SK-N-SH (cell line): ENCODE measurements around the gene CAMK2D.

Experiments used
- EP300 ChIP-seq, 2 experiments: IDR thresholded peaks; 2 replicates each; pipeline versions ENCODE4 v1.4.0 to v1.6.1; 2012; ENCODE audit warnings: borderline replicate concordance in 1 of 2, low read depth in 1 of 2, low read length in 1 of 2
- TF ChIP-seq, protein P1 (sequence below): IDR thresholded peaks from 2 replicates; pipeline ENCODE4 v1.6.1; 2012; ENCODE audit warnings: mild to moderate bottlenecking, low read depth, low read length, moderate library complexity

DNA sequence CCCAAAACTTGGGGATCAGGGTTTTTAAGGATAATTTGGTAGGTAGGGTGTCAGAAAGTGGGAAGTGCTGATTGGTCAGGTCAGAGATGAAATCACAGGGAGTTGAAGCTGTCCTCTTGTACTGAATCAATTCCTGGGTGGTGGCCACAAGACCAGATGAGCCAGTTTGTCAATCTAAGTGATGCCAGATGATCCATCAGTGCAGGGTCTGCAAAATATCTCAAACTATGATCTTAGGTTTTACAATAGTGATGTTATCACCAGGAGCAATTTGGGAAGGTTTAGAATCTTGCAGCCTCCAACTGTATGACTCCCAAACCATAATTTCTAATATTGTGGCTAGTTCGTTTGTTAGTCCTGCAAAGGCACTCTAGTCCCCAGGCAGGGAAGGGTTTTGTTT, 43.3 kb downstream of the CAMK2D start:
- no peak for TF ChIP-seq EP300 (IDR thresholded peaks at IDR 0.05; ENCODE audit: borderline replicate concordance in 1 of 2, low read depth in 1 of 2, low read length in 1 of 2)
- TF ChIP-seq, protein P1, sequence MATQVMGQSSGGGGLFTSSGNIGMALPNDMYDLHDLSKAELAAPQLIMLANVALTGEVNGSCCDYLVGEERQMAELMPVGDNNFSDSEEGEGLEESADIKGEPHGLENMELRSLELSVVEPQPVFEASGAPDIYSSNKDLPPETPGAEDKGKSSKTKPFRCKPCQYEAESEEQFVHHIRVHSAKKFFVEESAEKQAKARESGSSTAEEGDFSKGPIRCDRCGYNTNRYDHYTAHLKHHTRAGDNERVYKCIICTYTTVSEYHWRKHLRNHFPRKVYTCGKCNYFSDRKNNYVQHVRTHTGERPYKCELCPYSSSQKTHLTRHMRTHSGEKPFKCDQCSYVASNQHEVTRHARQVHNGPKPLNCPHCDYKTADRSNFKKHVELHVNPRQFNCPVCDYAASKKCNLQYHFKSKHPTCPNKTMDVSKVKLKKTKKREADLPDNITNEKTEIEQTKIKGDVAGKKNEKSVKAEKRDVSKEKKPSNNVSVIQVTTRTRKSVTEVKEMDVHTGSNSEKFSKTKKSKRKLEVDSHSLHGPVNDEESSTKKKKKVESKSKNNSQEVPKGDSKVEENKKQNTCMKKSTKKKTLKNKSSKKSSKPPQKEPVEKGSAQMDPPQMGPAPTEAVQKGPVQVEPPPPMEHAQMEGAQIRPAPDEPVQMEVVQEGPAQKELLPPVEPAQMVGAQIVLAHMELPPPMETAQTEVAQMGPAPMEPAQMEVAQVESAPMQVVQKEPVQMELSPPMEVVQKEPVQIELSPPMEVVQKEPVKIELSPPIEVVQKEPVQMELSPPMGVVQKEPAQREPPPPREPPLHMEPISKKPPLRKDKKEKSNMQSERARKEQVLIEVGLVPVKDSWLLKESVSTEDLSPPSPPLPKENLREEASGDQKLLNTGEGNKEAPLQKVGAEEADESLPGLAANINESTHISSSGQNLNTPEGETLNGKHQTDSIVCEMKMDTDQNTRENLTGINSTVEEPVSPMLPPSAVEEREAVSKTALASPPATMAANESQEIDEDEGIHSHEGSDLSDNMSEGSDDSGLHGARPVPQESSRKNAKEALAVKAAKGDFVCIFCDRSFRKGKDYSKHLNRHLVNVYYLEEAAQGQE = no peak
